ENCODE results near the gene GPR37.

Gene GPR37

DNA sequence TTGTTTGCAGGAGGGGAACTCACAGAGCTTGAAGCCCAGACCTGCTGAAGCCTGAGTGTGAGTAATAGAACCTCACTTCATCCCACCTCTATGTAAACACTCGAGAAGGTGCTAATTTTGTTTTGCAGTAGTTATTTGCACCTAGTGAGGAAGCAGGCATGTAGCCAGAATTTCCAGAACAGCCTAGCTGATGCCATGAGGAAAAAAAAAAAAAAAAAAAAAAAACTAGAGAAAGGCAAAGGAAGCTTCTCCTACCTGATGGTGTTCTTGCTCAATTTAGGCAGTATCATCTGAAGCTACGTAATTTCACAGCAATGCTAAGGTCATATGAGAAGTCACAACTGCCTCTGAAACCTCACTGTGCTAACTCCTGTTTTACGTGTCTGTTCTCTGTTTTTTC lies 13.6 kb upstream of the GPR37 start:
- DNase-seq = no peak

DNA sequence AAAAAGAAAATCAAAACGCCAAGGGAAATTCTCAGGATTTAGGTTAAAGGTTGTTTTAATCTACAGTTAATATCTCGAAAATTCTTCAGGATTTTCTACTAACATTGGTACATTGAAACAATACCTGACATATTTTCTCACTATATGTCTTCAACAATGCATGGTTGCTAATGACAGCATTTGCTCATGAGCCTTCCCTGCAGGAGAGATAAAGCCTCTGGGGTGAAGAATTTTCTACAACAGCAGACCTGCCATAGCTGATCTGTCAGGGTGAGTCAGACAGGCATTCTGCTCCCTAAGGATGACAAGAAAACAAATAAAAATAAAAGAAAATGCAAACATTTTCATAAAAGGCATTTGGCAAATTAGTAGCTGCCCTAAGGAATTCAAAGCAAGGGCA lies 11.7 kb upstream of the GPR37 start:
- no peak for DNase-seq

DNA sequence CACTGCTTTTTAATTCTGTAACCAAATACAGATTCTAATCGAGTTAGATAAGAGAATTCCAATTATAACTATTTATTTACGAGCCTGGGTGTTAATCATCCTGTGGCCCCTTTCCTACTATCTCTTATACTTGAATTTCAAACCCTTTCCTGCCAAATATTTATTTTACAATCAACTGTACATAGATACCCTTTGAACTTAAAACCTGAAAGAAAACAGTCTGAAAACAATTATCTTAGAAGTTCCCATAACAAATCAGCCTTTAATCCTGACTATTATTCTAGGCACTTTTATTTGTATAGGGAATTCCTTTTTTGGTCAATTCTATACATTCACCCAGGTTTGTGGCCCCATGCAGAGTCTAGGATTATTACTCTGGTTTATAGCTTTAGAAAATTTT lies 10.6 kb upstream of the GPR37 start:
- DNase-seq = no peak

DNA sequence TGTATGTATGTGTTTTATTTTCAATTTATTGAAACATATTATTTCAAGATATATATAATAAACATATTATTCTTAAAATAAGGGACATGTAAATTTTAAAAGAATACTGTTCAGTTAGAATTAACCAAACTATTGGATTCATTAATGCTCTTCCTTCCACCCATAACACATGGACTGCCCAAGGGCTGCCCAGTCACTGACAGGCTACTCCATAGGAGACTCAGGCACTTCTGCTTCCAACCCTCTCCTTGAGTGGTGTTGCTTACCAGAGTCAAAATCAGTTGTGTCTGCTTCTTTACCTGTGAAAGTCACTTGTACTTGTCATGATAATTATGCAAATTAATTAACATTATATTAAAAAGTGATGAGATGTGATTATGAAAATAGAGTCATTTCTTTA lies 9.8 kb upstream of the GPR37 start:
- DNase-seq = no peak

DNA sequence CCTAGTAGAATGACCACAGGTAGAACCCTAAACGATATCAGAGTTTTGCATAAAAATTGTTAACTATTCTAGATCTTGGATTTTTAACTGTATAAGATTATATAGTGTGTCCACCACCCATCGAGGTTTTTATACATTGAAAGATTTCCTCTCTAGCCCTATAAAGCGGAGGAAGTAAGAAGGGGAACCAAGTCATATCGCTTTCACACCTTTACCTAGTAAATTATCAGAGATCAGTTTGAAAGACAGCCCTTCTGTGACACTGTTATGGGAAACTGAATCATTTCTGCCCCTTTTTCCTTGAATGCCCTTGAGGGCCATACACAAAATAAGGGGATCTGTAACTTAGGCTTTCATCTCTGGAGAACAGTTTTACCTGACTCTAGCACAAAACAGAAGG lies 8.3 kb upstream of the GPR37 start:
- no peak for DNase-seq

DNA sequence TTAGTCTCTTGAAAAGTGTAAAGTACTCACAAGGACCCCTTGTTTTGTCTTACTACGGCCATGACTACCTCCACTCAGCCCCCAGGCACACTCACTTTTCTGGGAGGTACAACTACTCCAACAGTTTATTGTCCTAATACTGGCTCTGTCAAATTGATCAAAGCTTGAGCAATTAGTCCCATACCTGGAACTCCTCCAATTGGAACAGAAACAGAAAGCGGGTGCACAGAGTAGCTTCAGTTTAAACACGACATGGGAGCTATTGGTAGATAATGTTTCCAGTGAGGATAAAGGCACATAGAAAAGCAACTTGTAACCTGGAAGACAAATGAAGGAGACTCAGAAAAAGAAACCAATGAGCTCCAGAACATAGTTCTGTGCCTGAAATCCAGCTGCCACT lies 7.7 kb upstream of the GPR37 start:
- DNase-seq = no peak

DNA sequence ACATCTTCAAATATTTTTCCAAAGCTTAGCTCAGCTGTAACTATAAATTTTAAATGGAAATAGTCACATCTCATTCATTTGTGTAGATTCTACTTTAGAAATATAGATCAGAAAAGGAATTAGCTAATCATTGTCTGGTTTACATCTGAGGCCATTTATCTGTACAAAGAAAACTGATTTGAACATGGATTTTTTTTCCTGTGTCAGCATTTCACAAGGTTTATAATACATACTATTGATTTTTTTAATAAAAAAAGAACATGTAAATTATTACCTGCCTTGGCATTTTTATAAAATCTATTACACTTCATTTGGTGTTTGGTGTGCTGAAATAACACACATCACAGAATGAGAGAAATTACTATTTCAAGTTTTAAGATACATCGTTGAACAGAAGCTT lies 3.5 kb upstream of the GPR37 start:
- DNase-seq = no peak

DNA sequence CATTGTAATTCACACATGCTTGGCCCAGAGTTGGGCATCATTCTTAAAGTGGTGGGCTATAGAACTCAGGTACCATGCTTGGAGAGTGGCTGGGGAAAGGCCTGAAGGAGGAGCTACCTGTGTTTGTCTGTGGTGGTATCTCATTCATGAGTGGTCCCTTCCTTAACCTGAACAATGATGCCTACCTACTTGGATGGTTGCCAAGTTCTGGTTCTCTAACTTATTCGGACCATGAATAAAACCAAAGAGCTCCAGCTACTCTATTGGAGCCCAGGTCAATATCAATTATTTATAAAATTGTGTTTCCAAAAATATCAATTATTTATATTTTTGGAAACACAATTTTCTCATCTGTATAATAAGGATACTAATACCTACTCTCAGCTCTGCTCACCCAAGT lies 2.9 kb upstream of the GPR37 start:
- no peak for DNase-seq

DNA sequence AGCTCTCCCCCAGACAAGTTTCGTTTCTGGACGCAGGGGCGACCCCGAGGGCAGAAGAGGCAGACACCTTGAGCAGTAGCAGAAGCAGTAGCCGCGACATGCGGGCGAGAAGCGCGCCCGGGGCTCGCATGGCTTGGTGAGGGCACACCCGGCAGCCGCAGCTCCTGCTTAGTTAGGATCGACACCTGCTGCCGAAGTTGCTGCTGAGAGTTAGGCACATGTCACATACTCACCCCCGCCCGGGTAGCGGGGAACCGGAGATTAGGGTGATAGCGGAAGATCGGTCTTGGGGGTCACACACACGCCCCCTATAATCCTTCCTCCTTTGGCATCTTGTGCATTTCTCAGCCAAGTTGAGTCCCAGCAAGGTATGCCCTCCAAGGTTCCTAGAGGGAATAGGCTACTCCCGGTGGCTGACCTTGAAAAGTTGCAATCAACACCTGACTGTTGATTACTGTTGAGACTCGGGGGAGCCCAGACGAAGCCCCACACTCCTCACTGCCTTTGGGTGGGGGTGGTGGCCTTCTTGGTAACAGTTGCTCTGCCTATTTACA lies 668 bp downstream of the GPR37 start:
- DNase-seq = no peak

DNA sequence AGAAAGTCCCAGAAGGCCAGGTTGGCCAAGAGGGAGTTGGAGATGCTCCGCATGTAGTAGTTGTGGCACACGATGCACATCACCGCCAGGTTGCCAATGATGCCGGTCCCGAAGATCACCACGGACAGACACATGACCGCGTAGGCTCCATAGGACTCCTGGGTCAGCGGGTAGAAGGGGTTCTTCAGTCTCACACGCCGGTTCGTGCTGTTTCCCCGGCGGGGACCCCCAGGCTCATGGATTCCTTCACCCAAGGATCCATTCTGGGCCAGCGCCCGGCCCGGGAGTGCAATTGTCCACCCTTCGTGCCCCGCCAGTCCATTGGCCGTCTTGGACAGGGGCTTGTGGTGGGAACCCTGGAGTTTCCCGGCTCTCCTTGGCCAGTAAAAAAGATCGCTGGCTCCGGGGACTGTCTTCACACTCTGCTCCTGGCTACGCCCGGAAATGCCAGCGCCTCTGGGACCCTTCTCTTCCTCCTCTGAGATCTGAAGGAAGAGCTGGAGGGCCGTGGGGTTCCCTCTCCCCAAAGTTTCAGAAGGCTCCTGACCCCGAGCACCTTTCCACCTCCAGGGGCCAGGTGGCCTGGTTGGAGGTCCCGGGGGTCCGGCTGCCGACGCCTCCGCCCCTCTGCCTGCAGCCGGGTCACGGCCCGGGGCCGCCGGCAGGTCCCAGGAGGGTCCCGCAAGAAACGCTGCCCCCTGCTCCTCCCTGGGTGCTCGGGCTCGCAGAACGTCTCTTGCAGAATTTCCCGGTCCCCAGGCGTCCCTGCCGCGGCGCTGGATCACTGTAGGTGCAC lies 1.3 kb downstream of the GPR37 start:
- DNase-seq = no peak

DNA sequence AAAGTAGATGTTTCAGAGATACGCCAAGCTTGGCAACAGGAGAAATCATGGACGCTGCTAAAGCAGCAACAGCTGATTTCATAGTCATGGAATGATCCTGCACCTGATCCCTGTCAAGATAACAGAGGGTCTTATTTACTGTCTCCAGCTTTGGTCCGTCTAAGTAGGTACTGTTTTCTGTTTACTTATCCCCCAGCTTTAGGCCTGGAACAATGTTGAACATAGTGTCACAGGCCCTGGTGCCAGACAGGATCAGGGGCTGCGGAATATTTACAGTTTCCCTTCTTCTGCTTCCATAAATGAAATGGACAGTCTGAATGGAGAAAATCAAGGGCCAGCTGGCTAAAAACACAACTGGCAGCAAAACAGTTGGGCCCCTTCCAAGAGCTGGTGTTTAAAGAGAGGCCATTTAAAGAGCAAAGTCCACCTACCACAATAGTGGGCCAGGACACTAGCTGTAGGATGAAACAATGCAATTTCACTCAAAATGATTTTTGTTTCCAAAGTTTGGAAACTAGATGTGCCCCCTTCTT lies 2.9 kb downstream of the GPR37 start:
- DNase-seq = no peak

DNA sequence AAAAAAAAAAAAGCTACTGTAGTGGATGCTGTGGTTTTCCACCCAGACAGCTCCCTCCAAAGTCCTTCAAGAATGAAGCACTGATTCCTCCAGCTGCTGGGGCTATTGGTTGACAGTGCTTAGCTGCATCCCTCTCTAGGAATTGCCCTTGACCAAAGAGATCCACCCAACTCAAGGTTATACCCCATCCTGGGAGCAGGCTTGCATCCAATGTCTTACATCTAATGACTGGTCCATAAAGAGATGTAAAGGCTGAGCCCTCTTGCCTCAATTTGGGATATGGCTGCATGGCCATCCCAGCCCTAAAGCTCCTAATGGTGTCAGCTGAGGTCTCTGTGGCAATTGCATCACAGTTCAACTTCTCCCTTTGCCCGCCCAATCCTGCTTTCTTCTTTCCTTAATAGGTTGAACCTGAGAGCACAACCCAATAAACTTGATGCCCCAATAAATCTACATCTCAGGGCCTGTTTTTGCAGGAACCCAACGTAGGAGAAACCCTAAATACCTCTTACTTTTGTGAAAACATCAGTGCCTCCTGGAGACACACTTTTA lies 4.4 kb downstream of the GPR37 start:
- DNase-seq = no peak

DNA sequence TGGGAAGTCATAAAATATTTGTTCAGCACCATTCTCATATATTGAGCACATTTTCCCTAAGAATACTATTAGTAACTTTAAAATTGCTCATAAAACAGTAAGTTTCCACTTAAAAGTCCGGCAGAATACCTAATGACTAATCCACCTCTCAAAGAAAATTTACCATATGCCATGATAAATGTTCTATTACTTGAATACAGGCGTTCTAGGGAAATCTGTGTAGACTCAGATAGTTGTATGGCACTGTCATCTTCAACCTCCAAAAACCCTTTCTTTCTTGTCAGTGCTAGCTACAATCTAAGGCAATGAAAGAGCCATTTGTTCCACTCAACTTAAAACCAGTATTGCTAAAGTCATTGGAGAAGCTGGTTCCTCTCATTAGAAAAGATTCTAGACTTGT lies 7.3 kb downstream of the GPR37 start:
- DNase-seq = no peak

DNA sequence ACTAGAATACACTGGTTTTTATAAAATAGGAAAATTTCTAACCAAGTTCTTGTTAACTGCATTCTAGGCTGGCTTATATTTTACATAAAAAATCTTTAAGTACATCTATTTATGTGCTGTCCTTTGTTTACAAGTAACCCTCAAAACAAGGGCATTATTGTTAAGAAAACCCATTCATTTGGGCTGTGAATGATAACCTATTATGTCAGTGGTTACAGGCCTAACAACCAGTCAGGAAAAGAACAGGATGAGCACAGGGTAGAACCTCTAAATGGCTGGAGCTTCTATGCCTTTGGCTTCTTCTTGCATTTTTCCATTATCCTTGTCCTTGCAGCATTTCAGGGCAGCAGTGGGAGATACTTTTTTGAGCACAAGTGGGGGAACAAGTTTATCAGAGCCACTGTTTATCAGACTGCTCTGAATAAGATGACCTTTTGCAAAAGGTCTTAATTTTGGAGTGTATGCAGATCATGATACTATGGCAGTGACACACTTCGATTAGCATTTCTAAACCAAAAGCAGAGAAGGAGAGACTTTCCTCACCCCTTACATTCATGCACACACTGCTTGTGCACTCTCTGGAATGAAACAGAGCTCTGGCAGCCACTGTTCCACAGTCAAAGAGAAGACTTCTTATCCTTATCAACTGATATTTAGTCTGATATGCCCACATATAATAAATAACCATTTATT lies 10.9 kb downstream of the GPR37 start:
- no peak for DNase-seq

DNA sequence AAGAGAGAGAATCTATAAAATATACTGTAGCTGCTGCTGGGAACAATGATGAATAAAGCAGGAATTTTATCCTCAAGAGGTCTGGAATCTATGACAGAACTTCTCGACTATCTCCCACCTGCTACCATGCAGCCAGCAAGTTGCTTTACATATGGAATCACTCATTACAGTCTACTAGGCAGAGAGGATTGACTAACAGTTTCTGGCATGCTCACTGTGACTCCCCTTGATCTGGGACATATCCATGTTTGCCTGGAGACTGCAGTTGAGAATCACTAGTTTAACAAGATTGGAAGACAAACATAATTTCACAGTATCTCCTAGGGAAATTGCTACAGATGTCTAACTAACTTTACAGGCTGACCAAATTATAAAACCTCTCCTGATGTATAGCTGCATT lies 13.3 kb downstream of the GPR37 start:
- no peak for DNase-seq

DNA sequence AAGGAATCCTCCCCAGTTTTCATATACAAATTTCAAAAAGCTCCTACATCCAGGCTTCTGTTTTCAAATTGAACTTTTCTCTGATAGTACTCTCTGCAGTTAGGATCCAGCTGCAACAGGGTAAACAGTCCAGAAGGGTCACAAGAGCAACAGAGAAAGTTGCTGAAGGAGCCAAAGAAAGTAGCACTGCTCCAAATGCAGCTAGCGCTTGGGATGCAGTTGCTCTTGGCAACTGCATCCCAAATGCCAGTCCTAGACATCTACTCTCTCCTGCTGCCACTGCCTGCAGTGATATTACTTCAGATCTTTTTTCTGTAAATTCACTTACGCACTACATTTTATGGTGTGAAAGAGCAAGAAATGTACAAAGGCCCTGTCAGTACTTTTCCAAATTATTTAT lies 14.6 kb downstream of the GPR37 start:
- DNase-seq = no peak

DNA sequence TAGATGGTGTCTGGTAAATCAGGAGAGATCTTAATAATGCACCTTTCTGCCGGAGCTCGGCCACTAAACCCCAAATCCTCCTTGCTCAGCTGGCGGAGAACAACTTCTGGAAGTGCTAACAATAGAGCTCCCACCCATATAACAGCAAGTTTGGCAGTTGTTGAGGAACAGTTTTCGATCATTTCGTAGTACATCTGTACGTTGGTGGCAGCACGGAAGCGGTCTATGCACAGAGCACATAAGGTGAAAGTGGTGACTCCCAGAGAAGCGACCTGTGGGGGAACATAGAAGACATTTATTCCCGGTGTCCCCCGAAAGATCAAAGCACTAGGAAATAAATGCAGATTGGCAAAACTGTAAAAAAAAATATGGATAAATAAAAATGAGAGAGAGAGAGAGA lies 18.5 kb downstream of the GPR37 start:
- DNase-seq = no peak

DNA sequence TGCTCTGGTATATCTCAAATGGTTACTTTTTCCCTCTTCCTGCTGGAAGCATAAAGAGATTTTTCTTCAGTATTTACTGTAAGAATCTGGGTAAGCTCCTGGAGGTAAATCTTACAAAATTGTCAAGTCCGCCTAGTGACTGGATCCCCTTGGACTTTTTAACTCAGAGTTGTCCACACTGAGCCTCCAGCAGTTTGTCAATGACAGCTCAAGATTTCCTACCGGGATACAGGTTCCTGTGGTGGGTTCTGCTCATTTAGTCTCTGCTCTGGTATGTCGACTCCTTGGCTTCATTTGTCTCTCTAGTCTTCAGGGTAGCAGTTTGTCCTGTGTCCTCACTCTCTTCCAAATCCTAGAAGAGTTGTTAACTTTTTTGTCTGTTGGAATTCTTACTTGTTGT lies 27.0 kb downstream of the GPR37 start:
- no peak for DNase-seq

DNA sequence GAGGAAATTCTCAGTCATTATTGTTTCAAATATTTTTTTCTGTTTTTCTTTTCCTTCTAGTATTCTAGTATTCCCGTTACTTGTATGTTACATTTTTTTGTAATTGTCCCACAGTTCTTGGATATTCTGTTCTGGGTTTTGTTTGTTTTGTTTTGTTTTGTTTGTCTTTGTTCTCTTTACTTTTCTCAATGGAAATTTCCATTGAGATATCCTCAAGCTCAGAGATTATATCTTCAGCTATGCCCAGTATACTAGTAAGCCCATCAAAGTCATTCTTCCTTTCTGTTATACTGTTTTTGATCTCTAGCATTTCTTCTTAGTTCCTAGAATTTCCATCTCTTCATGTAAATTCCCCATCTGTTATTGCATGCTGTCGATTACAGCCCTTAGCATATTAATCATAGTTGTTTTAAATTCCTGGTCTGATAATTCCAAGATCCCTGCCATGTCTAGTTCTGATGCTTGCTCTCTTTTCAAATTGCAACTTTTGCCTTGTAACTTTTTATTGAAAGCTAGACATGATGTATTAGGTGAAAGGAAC lies 27.8 kb downstream of the GPR37 start:
- DNase-seq = no peak

DNA sequence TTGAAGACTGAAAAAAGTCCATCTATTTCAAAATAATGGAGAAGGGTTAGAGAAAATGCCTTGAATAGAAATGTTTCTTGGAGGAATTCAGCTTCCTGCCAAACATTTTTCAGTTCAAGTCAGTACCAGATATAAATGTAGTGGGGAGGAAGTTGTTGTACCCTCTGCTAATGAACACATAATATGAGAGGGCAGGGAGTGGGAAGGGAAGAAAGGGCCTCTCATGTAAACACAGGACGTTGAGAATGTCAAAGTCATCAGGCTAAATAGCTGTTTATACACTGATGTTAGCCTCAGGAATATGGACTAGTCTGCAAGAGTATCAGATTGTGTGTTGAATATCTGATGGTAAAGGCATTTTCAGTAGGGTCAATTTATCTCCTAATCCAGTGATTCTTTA lies 37.0 kb downstream of the GPR37 start:
- no peak for DNase-seq

DNA sequence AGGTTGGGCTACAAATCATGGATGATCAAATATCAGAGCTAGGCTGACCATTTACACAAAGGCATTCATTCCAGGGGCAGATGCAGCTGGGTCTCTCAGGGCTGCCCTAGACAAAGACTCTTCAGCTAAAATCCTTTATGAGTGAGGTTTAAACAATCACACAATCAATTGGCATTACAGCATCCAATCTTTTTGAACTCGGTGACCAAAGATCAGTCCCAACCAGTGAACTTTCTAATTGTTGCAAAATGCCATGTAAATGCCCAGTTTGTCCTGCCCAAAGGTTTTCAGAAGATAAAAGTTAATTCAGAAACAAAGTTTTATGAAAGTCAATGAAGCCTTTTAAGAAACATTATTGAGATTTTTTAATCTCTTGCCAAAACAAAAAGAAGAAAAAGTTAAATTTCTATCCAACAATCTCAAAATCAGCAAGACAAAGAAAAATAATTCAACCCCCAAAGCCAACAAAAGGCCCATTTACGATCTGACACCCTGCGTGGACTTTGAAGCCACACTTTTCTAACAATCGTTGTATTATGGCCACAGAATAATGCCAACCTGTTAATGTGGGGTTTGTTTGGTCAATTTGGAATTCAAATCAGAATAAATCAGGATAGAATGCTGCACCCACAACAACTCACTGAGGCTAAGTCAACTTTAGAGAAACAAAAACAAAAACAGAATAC lies 40.9 kb downstream of the GPR37 start:
- DNase-seq = no peak

DNA sequence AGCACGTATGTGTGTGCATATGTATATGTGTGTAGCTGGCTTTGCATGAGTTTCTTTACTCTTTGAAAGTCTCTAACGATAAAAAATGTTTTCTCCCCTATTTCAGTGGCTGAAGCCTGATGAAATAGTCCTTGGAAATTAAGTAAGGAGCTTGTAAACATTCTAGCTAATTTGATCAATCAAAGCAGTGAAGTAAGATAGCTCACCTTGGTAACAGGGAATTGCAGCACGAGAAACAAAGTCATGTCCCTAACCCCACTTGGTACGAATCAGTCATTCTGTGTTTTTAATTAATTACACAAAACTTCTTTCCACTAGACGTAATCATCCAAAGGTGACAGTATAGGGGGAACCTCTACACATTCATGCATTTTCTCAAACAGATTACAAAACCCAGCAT lies 41.5 kb downstream of the GPR37 start:
- DNase-seq = no peak

DNA sequence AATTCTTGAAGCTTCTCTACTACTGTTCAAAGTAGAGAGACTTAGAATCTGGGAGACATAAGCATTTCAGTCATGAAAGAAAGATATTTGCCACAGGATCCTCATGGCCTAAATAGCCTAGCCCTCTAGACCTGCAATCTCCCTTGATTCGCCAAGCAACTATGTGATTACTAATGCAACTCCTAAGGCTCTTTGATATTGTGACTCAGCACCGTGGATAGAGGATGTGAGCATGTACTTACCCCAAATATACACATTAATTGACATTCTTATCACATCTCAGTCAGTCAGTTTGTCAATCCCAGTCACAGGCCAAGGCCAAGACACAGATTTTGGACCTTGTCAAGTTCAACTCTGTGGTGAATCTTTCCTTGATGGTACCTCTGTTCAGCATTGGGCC lies 42.6 kb downstream of the GPR37 start:
- no peak for DNase-seq
